HepG2 (cell line): Measurements from ENCODE around the gene ZFHX3. TPM values are rescaled to one million over a fixed set of nuclear protein-coding genes. Genes with fewer than 3 reads are reported as not detected.

Experiments
- ATAC-seq: fragments of 200-7000 bp; cut with Tn5 transposase; 3 replicates; pipeline ENCODE4 v1.9.1; 2020; ENCODE audit warnings: mild to moderate bottlenecking, moderate library complexity
- BruUV-seq: library from RNA; stranded (reverse); fragments of 400-500 nt; replicated peaks from 2 replicates; lab custom pipeline; 2021; lab: Mats Ljungman, UMichigan
- CTCF ChIA-PET: fragments of 300-600 bp; formaldehyde crosslinking; extraction: SDS; loops from one replicate; lab custom pipeline; 2021; ENCODE audit warnings: low total read pairs, inconsistent platforms, low intra/inter-chr PET ratio; lab: Yijun Ruan, JAX
- POLR2A ChIA-PET: fragments of 350-600 bp; sonication (Branson Sonifier 250); formaldehyde crosslinking; loops from one replicate; lab custom pipeline; 2020; ENCODE audit warnings: antibody characterized with exemption, inconsistent platforms; lab: Yijun Ruan, JAX
- DNase-seq: peaks from one replicate; pipeline ENCODE4 v3.0.0-alpha.2; 2015; ENCODE audit warnings: low spot score
- FAIRE-seq: peaks from 3 replicates; lab custom pipeline; 2011; peaks lifted over from hg19 to GRCh38; lab: Jason Lieb, UNC
- H2AFZ ChIP-seq: one replicate; pipeline ENCODE4 v1.6.1; 2011; ENCODE audit warnings: low read length, inconsistent platforms
- H3K27ac ChIP-seq: fragments of 300-600 bp; 3 replicates; pipeline ENCODE4 v1.8.0; 2011; ENCODE audit warnings: mixed run types, mild to moderate bottlenecking, mixed read lengths, low read length, inconsistent platforms; ENCODE audit not compliant: insufficient read depth; ENCODE audit errors: extremely low read length
- H3K27me3 ChIP-seq, 2 experiments: fragments of 200-600 bp in 1 of 2; 2 replicates in 1 of 2; 3 replicates in 1 of 2; pipeline versions ENCODE4 v1.6.0 to v1.8.0; 2011; ENCODE audit warnings: low read length in 2 of 2, mild to moderate bottlenecking in 2 of 2, moderate library complexity in 2 of 2, inconsistent platforms in 1 of 2; ENCODE audit not compliant: insufficient read depth in 2 of 2, control insufficient read depth in 1 of 2
- H3K36me3 ChIP-seq, 2 experiments: fragments of 200-600 bp in 1 of 2; replicated peaks in 1 of 2; 2 replicates in 1 of 2; 3 replicates in 1 of 2; pipeline versions ENCODE4 v1.5.1 to v1.8.0; 2011; ENCODE audit warnings: low read length in 2 of 2, inconsistent platforms in 1 of 2; ENCODE audit not compliant: insufficient read depth in 2 of 2, control insufficient read depth in 1 of 2
- H3K4me1 ChIP-seq: 2 replicates; pipeline ENCODE4 v1.5.1; 2012; ENCODE audit warnings: low read length, inconsistent platforms; ENCODE audit not compliant: insufficient read depth
- H3K4me2 ChIP-seq: 2 replicates; pipeline ENCODE4 v1.6.0; 2011; ENCODE audit warnings: low read depth, low read length, inconsistent platforms
- H3K4me3 ChIP-seq, 3 experiments: fragments of 200-600 bp in 1 of 3; sonication (generic), shearing (Covaris generic) in 1 of 3; replicated peaks in 1 of 3; 2 replicates each; pipeline ENCODE4 v1.5.1; 2011 to 2016; ENCODE audit warnings: low read length in 3 of 3, inconsistent platforms in 2 of 3, low read depth in 2 of 3, mild to moderate bottlenecking in 2 of 3, control low read depth in 1 of 3, mixed read lengths in 1 of 3; ENCODE audit not compliant: insufficient read depth in 1 of 3
- H3K79me2 ChIP-seq: one replicate; pipeline ENCODE4 v1.6.1; 2011; ENCODE audit warnings: low read length, inconsistent platforms; ENCODE audit not compliant: insufficient read depth
- H3K9ac ChIP-seq: 2 replicates; pipeline ENCODE4 v1.6.0; 2011; ENCODE audit warnings: mild to moderate bottlenecking, low read depth, low read length, inconsistent platforms; ENCODE audit not compliant: insufficient read depth
- H3K9me3 ChIP-seq: 2 replicates; pipeline ENCODE4 v1.5.1; 2012; ENCODE audit warnings: mild to moderate bottlenecking, low read length
- H4K20me1 ChIP-seq: 2 replicates; pipeline ENCODE4 v1.6.0; 2011; ENCODE audit warnings: inconsistent platforms, mild to moderate bottlenecking, low read length, moderate library complexity; ENCODE audit not compliant: insufficient read depth
- ATRX ChIP-seq: sonication (generic); formaldehyde crosslinking; IDR thresholded peaks from 2 replicates; pipeline ENCODE4 v1.4.0; 2020; ENCODE audit warnings: missing genetic modification reagents, borderline replicate concordance
- FOSL1 ChIP-seq: sonication (generic); formaldehyde crosslinking; IDR thresholded peaks from 2 replicates; pipeline ENCODE4 v1.9.0; 2021; ENCODE audit warnings: missing genetic modification reagents, borderline replicate concordance
- HOXA9 ChIP-seq: sonication (generic); formaldehyde crosslinking; IDR thresholded peaks from 2 replicates; pipeline ENCODE4 v1.8.1; 2022; ENCODE audit warnings: missing genetic modification reagents, mild to moderate bottlenecking, moderate library complexity, borderline replicate concordance
- MAFG ChIP-seq: sonication (generic); formaldehyde crosslinking; IDR thresholded peaks from 2 replicates; pipeline ENCODE4 v1.5.1; 2020; ENCODE audit warnings: mild to moderate bottlenecking, missing genetic modification reagents
- MAFK ChIP-seq, 2 experiments: IDR thresholded peaks in 1 of 2; conservative IDR thresholded peaks in 1 of 2; 2 replicates each; pipeline ENCODE4 v1.6.1; 2011; ENCODE audit warnings: improper control_type of control experiment in 2 of 2, low read length in 2 of 2
- MED1 ChIP-seq: sonication (generic); formaldehyde crosslinking; IDR thresholded peaks from 2 replicates; pipeline ENCODE4 v1.4.0; 2020; ENCODE audit warnings: missing genetic modification reagents
- PAF1 ChIP-seq: IDR thresholded peaks from 2 replicates; pipeline ENCODE4 v1.6.1; 2016; ENCODE audit warnings: missing genetic modification reagents, missing compliant biosample characterization
- STAG1 ChIP-seq: sonication (generic); formaldehyde crosslinking; IDR thresholded peaks from 2 replicates; pipeline ENCODE4 v1.4.0; 2020; ENCODE audit warnings: missing genetic modification reagents
- ZFP36 ChIP-seq: fragments of 150-350 bp; IDR thresholded peaks from 2 replicates; pipeline ENCODE4 v1.6.1; 2018; ENCODE audit warnings: borderline replicate concordance, low read length, low read depth; ENCODE audit not compliant: partially characterized antibody
- ZNF180 ChIP-seq: sonication (generic); formaldehyde crosslinking; IDR thresholded peaks from 2 replicates; pipeline ENCODE4 v1.4.0; 2020; ENCODE audit warnings: low read depth, missing genetic modification reagents, borderline replicate concordance
- ZNF772 ChIP-seq: sonication (generic); formaldehyde crosslinking; IDR thresholded peaks from 2 replicates; pipeline ENCODE4 v1.5.0; 2020; ENCODE audit warnings: mild to moderate bottlenecking, missing genetic modification reagents
- WGBS: methylation state at CpG from one replicate; pipeline ENCODE4 v1.1.6; 2017; ENCODE audit warnings: low lambda C conversion rate; 5-methylcytosine and 5-hydroxymethylcytosine counted together
- in situ Hi-C: cut with HindIII; loops from 2 replicates; pipeline ENCODE4 v1.10.0; 2017; ENCODE audit warnings: low pct_unique_long_range_greater_than_20kb; ENCODE audit not compliant: extremely low pct_ligation_motif_present
- intact Hi-C: fragments of 100-400 bp; cut with micrococcal nuclease; formaldehyde crosslinking; loops from one replicate; pipeline ENCODE4 v1.10.0; 2022; ENCODE audit not compliant: unreplicated experiment
- polyA plus RNA-seq, 8 experiments: library from polyadenylated mRNA; depleted of rRNA in 3 of 8; stranded (reverse) in 7 of 8; unstranded in 1 of 8; fragments of >200 nt; fragmentation: Illumina TruSeq in 4 of 8; extraction: Trizol in 4 of 8; gene quantifications; 2 replicates each; pipeline versions ENCODE4 v1.2.1 to v1.2.3, GENCODE V29; 2011 to 2016; ENCODE audit warnings: low read depth in 4 of 8, missing spikeins in 1 of 8, mixed read lengths in 1 of 8; ENCODE audit not compliant: insufficient read depth in 1 of 8
- total RNA-seq, 5 experiments: library from RNA; depleted of rRNA; stranded (reverse); fragments of >200 nt; fragmentation: Illumina TruSeq; extraction: Trizol; gene quantifications; 2 replicates each; pipeline ENCODE4 v1.2.3, GENCODE V29; 2016; ENCODE audit warnings: low read depth in 1 of 5
- TF ChIP-seq, protein P1 (sequence below): IDR thresholded peaks from 2 replicates; pipeline ENCODE4 v1.6.1; 2016
- TF ChIP-seq, protein P2 (sequence below): sonication (generic); formaldehyde crosslinking; IDR thresholded peaks from 2 replicates; pipeline ENCODE4 v1.4.0; 2020; ENCODE audit warnings: missing genetic modification reagents, mild to moderate bottlenecking, borderline replicate concordance

The ZFHX3 gene
- total and polyA plus RNA-seq, 2 of the 13 experiments (the other 11 are each of a cell fraction or from before 2014, with no cell fraction given): 5.0 to 6.0 TPM

DNA sequence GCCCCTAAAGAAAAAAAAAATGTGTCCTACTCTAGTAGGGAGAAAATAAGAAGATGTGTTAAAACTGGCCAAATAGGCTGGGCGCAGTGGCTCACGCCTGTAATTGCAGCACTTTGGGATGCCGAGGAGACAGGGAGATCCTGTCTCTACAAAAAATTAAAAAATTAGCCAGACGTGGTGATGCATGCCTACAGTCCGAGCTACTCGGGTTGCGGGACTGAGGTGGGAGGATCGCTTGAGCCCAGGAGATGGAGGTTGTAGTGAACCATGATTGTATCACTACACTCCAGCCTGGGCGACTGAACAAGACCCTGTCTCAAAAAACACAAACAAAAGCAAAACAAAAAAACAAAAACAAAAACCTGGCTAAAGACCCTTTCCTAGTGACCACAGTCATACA, 15.9 kb downstream of the ZFHX3 start:
- TF ChIP-seq, protein P1, sequence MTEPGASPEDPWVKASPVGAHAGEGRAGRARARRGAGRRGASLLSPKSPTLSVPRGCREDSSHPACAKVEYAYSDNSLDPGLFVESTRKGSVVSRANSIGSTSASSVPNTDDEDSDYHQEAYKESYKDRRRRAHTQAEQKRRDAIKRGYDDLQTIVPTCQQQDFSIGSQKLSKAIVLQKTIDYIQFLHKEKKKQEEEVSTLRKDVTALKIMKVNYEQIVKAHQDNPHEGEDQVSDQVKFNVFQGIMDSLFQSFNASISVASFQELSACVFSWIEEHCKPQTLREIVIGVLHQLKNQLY (CRISPR knock-in tag): no peak
- TF ChIP-seq HOXA9 (CRISPR knock-in tag) (no peak), ATRX (CRISPR knock-in tag) (no peak), PAF1 (CRISPR knock-in tag) (no peak)
- TF ChIP-seq, all 625 proteins: peak for 0
- ChIA-PET POLR2A (no interaction called here), CTCF (no interaction called here)
- Histone ChIP-seq H3K36me3 (peaks cover 5 to 27% of the 10 kb centered on the region in 2 experiments; a peak in 4 of 5 replicates), H3K4me2 (no peak overlapping the region), H3K9me3 (no peaks in the 10 kb centered on the region), H3K4me1 (peaks cover 97% of the 10 kb centered on the region), H2AFZ (no peak overlapping the region), H3K27ac (no peak overlapping the region), H3K79me2 (peaks cover 99% of the 10 kb centered on the region), H4K20me1 (peaks cover 14% of the 10 kb centered on the region; the same call in 1 of the 2 replicates), H3K4me3 (no peak overlapping the region), H3K9ac (no peak overlapping the region), H3K27me3 (no peaks in the 10 kb centered on the region)
- 96% methylated on average over 9 of the region's 9 CpGs for WGBS
- no peak for ATAC-seq
- peak; percentile 18 for FAIRE-seq
- in situ Hi-C loops: no loop called here
- intact Hi-C loops: no loop called here
- DNase-seq: no peak
- no TSS peak for BruUV-seq

DNA sequence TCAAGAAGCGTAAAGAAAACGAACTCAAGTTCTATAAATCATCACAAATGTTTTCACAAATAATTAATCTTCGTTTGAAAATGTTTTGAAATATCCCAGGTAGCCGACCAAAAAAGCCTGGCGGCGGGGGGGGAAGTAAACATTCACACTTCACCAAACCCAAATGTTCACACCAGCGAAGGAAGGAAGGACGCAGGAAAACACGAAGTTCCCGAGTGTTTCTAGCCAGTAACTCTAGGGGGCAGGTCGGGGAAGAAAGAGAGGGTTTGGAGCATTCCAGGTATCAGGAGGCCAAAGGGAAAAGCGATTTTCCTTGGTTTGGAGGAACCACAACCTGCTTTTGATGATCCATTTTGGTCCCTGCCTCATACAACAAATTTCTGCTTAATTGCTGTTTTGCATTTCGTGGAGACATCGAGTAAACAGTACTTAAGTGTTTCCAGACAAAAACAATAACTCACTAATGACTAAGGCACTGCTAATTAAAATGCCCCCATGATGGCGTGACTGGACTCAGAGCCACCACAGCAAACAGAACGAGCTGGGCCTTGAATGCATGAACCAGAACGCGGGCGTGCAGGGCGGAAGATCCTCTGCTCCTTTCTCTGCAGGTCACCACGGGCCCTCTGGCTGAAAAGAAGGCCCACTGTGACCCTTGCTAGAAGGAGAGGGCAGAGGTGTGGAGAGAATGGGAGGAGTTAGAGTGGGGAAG, 16.6 kb downstream of the ZFHX3 start:
- ChIA-PET POLR2A (no interaction called here), CTCF (interaction anchor here (0.9 kb wide), 1 partner anchor 39 kb away, joined by 3 read pairs; no protein-coding TSS in a partner anchor)
- no peak for ATAC-seq
- Histone ChIP-seq H3K79me2 (peaks cover 99% of the 10 kb centered on the region), H3K9ac (no peak overlapping the region), H4K20me1 (peaks cover 14% of the 10 kb centered on the region; the same call in 1 of the 2 replicates), H3K9me3 (no peaks in the 10 kb centered on the region), H3K4me2 (no peak overlapping the region), H3K4me1 (peaks cover 95% of the 10 kb centered on the region), H2AFZ (no peak overlapping the region), H3K27ac (no peak overlapping the region), H3K4me3 (no peak overlapping the region), H3K27me3 (no peaks in the 10 kb centered on the region), H3K36me3 (peaks cover 5 to 27% of the 10 kb centered on the region in 2 experiments; a peak in 4 of 5 replicates)
- intact Hi-C loops (no loop called here), in situ Hi-C loops (no loop called here)
- 93% methylated on average over 21 of the region's 21 CpGs for WGBS
- no peak for DNase-seq
- FAIRE-seq: peak; percentile 70
- no TSS peak for BruUV-seq
- TF ChIP-seq MAFG (CRISPR knock-in tag) (no peak), ZFP36 (no peak), STAG1 (CRISPR knock-in tag) (peak; percentile 59), ZNF772 (CRISPR knock-in tag) (no peak), MED1 (CRISPR knock-in tag) (no peak), FOSL1 (CRISPR knock-in tag) (no peak), MAFK (conservative IDR thresholded peaks at IDR 0.05 in 1 of 2, IDR thresholded peaks at IDR 0.05 in 1 of 2; ENCODE audit: low read length in 2 of 2) (0 out of 4 replicates have a peak, but pooled peaks have one; percentile 12 to 29), ZNF180 (CRISPR knock-in tag) (no peak)
- TF ChIP-seq, protein P2, sequence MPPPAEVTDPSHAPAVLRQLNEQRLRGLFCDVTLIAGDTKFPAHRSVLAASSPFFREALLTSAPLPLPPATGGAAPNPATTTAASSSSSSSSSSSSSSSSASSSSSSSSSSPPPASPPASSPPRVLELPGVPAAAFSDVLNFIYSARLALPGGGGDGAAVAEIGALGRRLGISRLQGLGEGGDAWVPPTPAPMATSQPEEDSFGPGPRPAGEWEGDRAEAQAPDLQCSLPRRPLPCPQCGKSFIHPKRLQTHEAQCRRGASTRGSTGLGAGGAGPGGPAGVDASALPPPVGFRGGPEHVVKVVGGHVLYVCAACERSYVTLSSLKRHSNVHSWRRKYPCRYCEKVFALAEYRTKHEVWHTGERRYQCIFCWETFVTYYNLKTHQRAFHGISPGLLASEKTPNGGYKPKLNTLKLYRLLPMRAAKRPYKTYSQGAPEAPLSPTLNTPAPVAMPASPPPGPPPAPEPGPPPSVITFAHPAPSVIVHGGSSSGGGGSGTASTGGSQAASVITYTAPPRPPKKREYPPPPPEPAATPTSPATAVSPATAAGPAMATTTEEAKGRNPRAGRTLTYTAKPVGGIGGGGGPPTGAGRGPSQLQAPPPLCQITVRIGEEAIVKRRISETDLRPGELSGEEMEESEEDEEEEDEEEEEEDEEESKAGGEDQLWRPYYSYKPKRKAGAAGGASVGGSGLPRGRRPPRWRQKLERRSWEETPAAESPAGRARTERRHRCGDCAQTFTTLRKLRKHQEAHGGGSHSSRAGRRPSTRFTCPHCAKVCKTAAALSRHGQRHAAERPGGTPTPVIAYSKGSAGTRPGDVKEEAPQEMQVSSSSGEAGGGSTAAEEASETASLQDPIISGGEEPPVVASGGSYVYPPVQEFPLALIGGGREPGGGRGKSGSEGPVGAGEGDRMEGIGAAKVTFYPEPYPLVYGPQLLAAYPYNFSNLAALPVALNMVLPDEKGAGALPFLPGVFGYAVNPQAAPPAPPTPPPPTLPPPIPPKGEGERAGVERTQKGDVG: no peak
